ENCODE measurements around the gene ZP3.
"Not testable (repeated sequence)": the region's sequence is repeated elsewhere in the genome, so short reads cannot be mapped to it uniquely, and the experiment has no call there.

DNA sequence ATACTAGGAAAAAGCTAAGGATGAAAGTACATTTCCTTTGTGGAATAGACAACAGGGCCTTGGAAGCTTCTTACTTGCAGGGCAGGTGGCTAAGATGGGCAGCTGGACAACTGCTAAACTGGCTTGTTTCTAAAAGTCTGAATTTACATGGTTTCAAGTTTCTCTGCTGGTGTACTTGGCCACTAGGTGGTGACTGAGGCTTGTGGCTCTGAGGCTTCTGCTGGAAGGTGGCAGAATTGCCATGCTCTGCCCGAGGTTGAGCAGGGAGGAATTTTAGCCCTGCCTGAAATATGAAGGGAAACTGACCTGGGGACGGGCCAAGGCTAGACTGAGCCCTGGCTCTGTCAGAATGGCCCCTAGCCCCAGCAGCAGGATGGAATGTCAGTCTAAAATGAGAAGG is 13.1 kb downstream of the ZP3 start:
- TF ChIP-seq, protein P1, sequence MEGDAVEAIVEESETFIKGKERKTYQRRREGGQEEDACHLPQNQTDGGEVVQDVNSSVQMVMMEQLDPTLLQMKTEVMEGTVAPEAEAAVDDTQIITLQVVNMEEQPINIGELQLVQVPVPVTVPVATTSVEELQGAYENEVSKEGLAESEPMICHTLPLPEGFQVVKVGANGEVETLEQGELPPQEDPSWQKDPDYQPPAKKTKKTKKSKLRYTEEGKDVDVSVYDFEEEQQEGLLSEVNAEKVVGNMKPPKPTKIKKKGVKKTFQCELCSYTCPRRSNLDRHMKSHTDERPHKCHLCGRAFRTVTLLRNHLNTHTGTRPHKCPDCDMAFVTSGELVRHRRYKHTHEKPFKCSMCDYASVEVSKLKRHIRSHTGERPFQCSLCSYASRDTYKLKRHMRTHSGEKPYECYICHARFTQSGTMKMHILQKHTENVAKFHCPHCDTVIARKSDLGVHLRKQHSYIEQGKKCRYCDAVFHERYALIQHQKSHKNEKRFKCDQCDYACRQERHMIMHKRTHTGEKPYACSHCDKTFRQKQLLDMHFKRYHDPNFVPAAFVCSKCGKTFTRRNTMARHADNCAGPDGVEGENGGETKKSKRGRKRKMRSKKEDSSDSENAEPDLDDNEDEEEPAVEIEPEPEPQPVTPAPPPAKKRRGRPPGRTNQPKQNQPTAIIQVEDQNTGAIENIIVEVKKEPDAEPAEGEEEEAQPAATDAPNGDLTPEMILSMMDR (IDR thresholded peaks at IDR 0.05), result peak; percentile 27
- not testable (repeated sequence) for TF ChIP-seq ZFX (IDR thresholded peaks at IDR 0.05; ENCODE audit: borderline replicate concordance)
